ENCODE results near the gene RAI1. TPM values are rescaled to one million over a fixed set of nuclear protein-coding genes. Genes with fewer than 3 reads are reported as not detected.

Gene RAI1
- total and polyA plus RNA-seq, 2 of the 13 experiments (the other 11 are each of a cell fraction or from before 2014, with no cell fraction given) = 3.4 to 5.2 TPM

DNA sequence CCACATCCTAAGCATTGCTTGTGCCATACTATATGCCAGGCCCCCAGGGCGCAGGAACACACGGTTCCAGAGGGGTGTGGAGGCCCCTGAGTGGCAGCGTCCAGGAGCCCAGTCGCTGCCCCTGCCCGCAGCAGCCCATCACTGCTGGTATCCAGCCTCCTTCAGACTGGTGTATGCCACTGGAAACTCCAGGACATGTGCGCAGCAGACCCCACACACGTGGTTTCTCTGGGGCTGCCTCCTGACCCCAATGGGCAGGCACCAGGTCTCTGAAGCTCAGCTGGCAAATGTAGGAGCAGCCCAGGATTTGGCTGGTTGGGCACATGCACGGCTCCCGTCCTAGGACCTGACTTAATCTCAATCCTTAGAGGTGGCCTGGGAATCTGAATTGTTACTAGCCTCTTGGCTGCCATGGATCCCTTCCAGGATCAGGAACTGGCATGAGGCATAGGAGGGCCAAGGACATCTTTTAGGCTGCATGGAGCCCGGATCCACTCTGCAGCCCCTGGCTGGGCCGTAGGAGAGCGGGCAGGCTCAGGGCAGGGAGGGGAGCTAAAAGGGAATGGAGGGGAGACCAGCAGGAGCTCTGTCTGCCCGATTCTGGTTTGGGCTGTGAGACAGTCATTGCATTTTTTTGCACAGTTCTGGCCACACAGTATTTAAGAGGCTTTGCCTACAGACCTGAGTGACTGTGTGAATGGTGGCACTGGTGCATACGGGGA is 62.3 kb downstream of the RAI1 start:
- Histone ChIP-seq H4K20me1 (ENCODE audit: insufficient read depth, low read length) (peaks cover 21% of the 10 kb centered on the region; the same call in 1 of the 2 replicates), H3K79me2 (ENCODE audit: insufficient read depth, low read length) (peaks cover 9% of the 10 kb centered on the region), H3K9me3 (ENCODE audit: low read length) (no peaks in the 10 kb centered on the region), H3K27ac (ENCODE audit: extremely low read length, insufficient read depth, low read length) (no peak overlapping the region), H3K4me2 (ENCODE audit: low read depth, low read length) (no peak overlapping the region), H3K4me3 (replicated peaks in 1 of 3; ENCODE audit: insufficient read depth in 1 of 3, low read depth in 2 of 3, low read length in 3 of 3) (no peak overlapping the region), H3K9ac (ENCODE audit: insufficient read depth, low read depth, low read length) (no peak overlapping the region), H3K4me1 (ENCODE audit: insufficient read depth, low read length) (peaks cover 18% of the 10 kb centered on the region), H3K27me3 (ENCODE audit: control insufficient read depth in 1 of 2, insufficient read depth in 2 of 2, low read length in 2 of 2) (no peaks in the 10 kb centered on the region), H3K36me3 (replicated peaks in 1 of 2; ENCODE audit: control insufficient read depth in 1 of 2, insufficient read depth in 2 of 2, low read length in 2 of 2) (peaks cover 1 to 7% of the 10 kb centered on the region in 2 experiments; a peak in 3 of 5 replicates), H2AFZ (ENCODE audit: low read length) (no peak overlapping the region)
- 90% methylated on average over 7 of the region's 14 CpGs for WGBS (ENCODE audit: low lambda C conversion rate)
- TF ChIP-seq AGO2 (optimal IDR thresholded peaks at IDR 0.05; ENCODE audit: low read depth, low read length) (peak; percentile 17), HIVEP1 (CRISPR knock-in tag; IDR thresholded peaks at IDR 0.05) (no peak)
- TF ChIP-seq, protein P1, sequence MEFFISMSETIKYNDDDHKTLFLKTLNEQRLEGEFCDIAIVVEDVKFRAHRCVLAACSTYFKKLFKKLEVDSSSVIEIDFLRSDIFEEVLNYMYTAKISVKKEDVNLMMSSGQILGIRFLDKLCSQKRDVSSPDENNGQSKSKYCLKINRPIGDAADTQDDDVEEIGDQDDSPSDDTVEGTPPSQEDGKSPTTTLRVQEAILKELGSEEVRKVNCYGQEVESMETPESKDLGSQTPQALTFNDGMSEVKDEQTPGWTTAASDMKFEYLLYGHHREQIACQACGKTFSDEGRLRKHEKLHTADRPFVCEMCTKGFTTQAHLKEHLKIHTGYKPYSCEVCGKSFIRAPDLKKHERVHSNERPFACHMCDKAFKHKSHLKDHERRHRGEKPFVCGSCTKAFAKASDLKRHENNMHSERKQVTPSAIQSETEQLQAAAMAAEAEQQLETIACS (CRISPR knock-in tag; IDR thresholded peaks at IDR 0.05) = no peak
- ChIA-PET POLR2A (no interaction called here), CTCF (ENCODE audit: low intra/inter-chr PET ratio, low total read pairs) (no interaction called here)
- intact Hi-C loops (cut with micrococcal nuclease; ENCODE audit: unreplicated experiment) = no loop called here
- no TSS peak for BruUV-seq (replicated peaks)
- ATAC-seq (no peak), DNase-seq (ENCODE audit: low spot score) (no peak), FAIRE-seq (no peak)
- in situ Hi-C loops (cut with HindIII; ENCODE audit: extremely low pct_ligation_motif_present, low pct_unique_long_range_greater_than_20kb) = no loop called here

DNA sequence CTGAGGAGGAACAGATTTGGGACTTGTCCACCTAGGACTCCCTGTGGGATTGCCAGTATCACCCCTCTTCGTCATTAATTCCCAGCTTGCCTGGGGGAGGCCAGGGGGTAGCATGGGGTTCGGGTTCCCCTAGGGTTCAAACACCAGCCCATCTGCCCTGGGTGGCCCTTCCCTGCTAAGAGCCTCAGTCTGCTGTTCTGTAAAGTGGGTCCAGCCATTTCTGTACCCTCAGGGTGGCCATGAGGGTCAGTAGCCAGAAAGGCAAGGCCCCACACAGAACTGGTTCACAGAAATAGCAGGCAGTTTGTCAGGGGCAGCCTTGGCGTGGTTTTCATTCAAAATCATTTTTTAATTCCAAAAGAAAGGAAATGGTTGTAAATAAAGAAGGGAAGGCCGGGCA is 62.9 kb downstream of the RAI1 start:
- H3K79me2 ChIP-seq (ENCODE audit: insufficient read depth, low read length) = peaks cover 8% of the 10 kb centered on the region
- H3K9ac ChIP-seq (ENCODE audit: insufficient read depth, low read depth, low read length) = no peak overlapping the region
- H3K27me3 ChIP-seq (ENCODE audit: control insufficient read depth in 1 of 2, insufficient read depth in 2 of 2, low read length in 2 of 2) = no peaks in the 10 kb centered on the region
- H3K4me1 ChIP-seq (ENCODE audit: insufficient read depth, low read length) = peaks cover 12% of the 10 kb centered on the region
- peaks cover 18% of the 10 kb centered on the region; the same call in 1 of the 2 replicates for H4K20me1 ChIP-seq (ENCODE audit: insufficient read depth, low read length)
- WGBS (ENCODE audit: low lambda C conversion rate) = 97% methylated on average over 3 of the region's 4 CpGs
- intact Hi-C loops (cut with micrococcal nuclease; ENCODE audit: unreplicated experiment) = no loop called here
- CTCF ChIA-PET (ENCODE audit: low intra/inter-chr PET ratio, low total read pairs) = no interaction called here
- ATAC-seq (no peak), FAIRE-seq (no peak), DNase-seq (ENCODE audit: low spot score) (no peak)
- no TSS peak for BruUV-seq (replicated peaks)
- POLR2A ChIA-PET = no interaction called here
- TF ChIP-seq KLF13 (CRISPR knock-in tag; IDR thresholded peaks at IDR 0.05) (no peak), ZNF629 (CRISPR knock-in tag; conservative IDR thresholded peaks at IDR 0.05) (peak; percentile 83)
- H3K27ac ChIP-seq (ENCODE audit: extremely low read length, insufficient read depth, low read length) = no peak overlapping the region
- H3K36me3 ChIP-seq (replicated peaks in 1 of 2; ENCODE audit: control insufficient read depth in 1 of 2, insufficient read depth in 2 of 2, low read length in 2 of 2) = peaks cover 1 to 7% of the 10 kb centered on the region in 2 experiments; a peak in 3 of 5 replicates
- no peaks in the 10 kb centered on the region for H3K9me3 ChIP-seq (ENCODE audit: low read length)
- no peak overlapping the region for H2AFZ ChIP-seq (ENCODE audit: low read length)
- H3K4me2 ChIP-seq (ENCODE audit: low read depth, low read length) = no peak overlapping the region
- H3K4me3 ChIP-seq (replicated peaks in 1 of 3; ENCODE audit: insufficient read depth in 1 of 3, low read depth in 2 of 3, low read length in 3 of 3) = no peak overlapping the region
- in situ Hi-C loops (cut with HindIII; ENCODE audit: extremely low pct_ligation_motif_present, low pct_unique_long_range_greater_than_20kb) = no loop called here

Data from HepG2 (cell line).